Stomach (tissue), 9 donors: Measurements from ENCODE around the gene VAV2. TPM values are rescaled to one million over a fixed set of nuclear protein-coding genes. Genes with fewer than 3 reads are reported as not detected.

Source experiments
- DNase-seq, 2 donors: peaks; one replicate each; pipeline versions ENCODE4 v3.0.0 to v3.0.0-alpha.2; 2013 to 2019
- H3K27ac ChIP-seq, 5 donors: fragments of 200-600 bp in 4 of 5; sonication (generic) in 4 of 5; one replicate each; pipeline ENCODE4 v1.5.1; 2013 to 2019; ENCODE audit warnings: mild to moderate bottlenecking in 1 of 5, moderate library complexity in 1 of 5
- H3K27me3 ChIP-seq, 3 donors: fragments of 200-600 bp; sonication (generic); one replicate each; pipeline ENCODE4 v1.5.1; 2017 to 2019; ENCODE audit warnings: mixed run types in 1 of 3
- H3K36me3 ChIP-seq, 4 donors: fragments of 200-600 bp; sonication (generic); 1 replicate in 3 of 4; 2 replicates in 1 of 4; pipeline ENCODE4 v1.5.1; 2016 to 2019
- H3K4me1 ChIP-seq, 4 donors: fragments of 200-600 bp; sonication (generic); one replicate each; pipeline ENCODE4 v1.5.1; 2016 to 2019
- H3K4me3 ChIP-seq, 4 donors: fragments of 200-600 bp; sonication (generic) in 3 of 4; one replicate each; pipeline ENCODE4 v1.5.1; 2016 to 2019; ENCODE audit warnings: mild to moderate bottlenecking in 1 of 4
- H3K9me3 ChIP-seq, 4 donors: fragments of 200-600 bp; sonication (generic); one replicate each; pipeline ENCODE4 v1.5.1; 2016 to 2019
- CTCF ChIP-seq, 7 experiments: fragments of 450-650 bp in 4 of 7; fragments of 200-600 bp in 3 of 7; sonication (generic) in 3 of 7; IDR thresholded peaks; one replicate each; pipeline ENCODE4 v1.5.1; 2016 to 2019; ENCODE audit warnings: antibody characterized with exemption in 7 of 7, control low read depth in 2 of 7, mild to moderate bottlenecking in 1 of 7
- EP300 ChIP-seq: sonication (generic); formaldehyde crosslinking; IDR thresholded peaks from one replicate; pipeline ENCODE4 v1.6.1; 2017; ENCODE audit warnings: antibody characterized with exemption
- POLR2A ChIP-seq, 4 donors: fragments of 450-650 bp; IDR thresholded peaks; one replicate each; pipeline ENCODE4 v1.6.1; 2016; ENCODE audit warnings: antibody characterized with exemption in 4 of 4, control low read depth in 2 of 4, mild to moderate bottlenecking in 1 of 4, moderate library complexity in 1 of 4
- POLR2AphosphoS5 ChIP-seq, 3 donors: sonication (generic); formaldehyde crosslinking; IDR thresholded peaks; one replicate each; pipeline ENCODE4 v1.6.1; 2016; ENCODE audit warnings: antibody characterized with exemption in 3 of 3
- WGBS, 5 donors: extraction: QIAGEN DNeasy Blood & Tissue Kit in 3 of 5; methylation state at CpG; one replicate each; pipeline versions ENCODE4 v1.1.5 to v1.1.7; 2013 to 2018; 5-methylcytosine and 5-hydroxymethylcytosine counted together
- intact Hi-C: fragments of 100-400 bp; cut with DNase I; formaldehyde crosslinking; loops from one replicate; pipeline ENCODE4 v1.15.1; 2023; ENCODE audit warnings: low total_unique reads
- polyA plus RNA-seq, 3 donors: library from polyadenylated mRNA; stranded (reverse); fragments of 200-250 nt; gene quantifications; one replicate each; pipeline ENCODE4 v1.2.3, GENCODE V29; 2013
- total RNA-seq, 5 donors: library from RNA; depleted of rRNA; stranded (reverse); fragments of >200 nt; gene quantifications; one replicate each; pipeline versions ENCODE4 v1.1.0 to v1.2.3, GENCODE V29; 2014 to 2016
- donor health status: healthy with polysubstance abuse.
- donor health status: Bipolar disorder and iron deficiency.
- donor health status: healthy.

The VAV2 gene
- total and polyA plus RNA-seq, 8 donors, result 4.1 to 14.2 (median 7.0) TPM

- H3K9me3 ChIP-seq, result no peaks in the 10 kb centered on the region
- peak in 1 of 2 donors; percentile 46 for DNase-seq
- peaks cover 4 to 7% (median 6%) of the 10 kb centered on the region in 4 donors for H3K4me1 ChIP-seq
- TF ChIP-seq POLR2A (IDR thresholded peaks at IDR 0.05) (no peak), POLR2AphosphoS5 (IDR thresholded peaks at IDR 0.05) (no peak), EP300 (no peak)
- 63 to 86% (median 79%) methylated on average over 1 to 9 of the region's 9 CpGs for WGBS, 5 donors
- H3K4me3 ChIP-seq, result no peak overlapping the region
- no peak overlapping the region for H3K27ac ChIP-seq
- no peaks in the 10 kb centered on the region for H3K27me3 ChIP-seq
- intact Hi-C loops, result no loop called here
- H3K36me3 ChIP-seq, result no peaks in the 10 kb centered on the region
Measured at GRCh38 chr9:133873461-133873891, 118.6 kb downstream of the VAV2 start.

GRCh38 chr9:133873009-133873408 lies 119.1 kb downstream of the VAV2 start:
- Histone ChIP-seq H3K36me3 (no peaks in the 10 kb centered on the region), H3K4me3 (no peak overlapping the region), H3K4me1 (peaks cover 4 to 7% (median 6%) of the 10 kb centered on the region in 4 donors), H3K27ac (no peak overlapping the region), H3K9me3 (no peaks in the 10 kb centered on the region), H3K27me3 (no peaks in the 10 kb centered on the region)
- DNase-seq, result no peak
- no peak for TF ChIP-seq EP300
- intact Hi-C loops, result no loop called here
- WGBS, 5 donors, result 82 to 90% (median 87%) methylated on average over 6 to 9 of the region's 9 CpGs

GRCh38 chr9:133870598-133871595 lies 121.2 kb downstream of the VAV2 start:
- H3K9me3 ChIP-seq, result no peaks in the 10 kb centered on the region
- H3K27ac ChIP-seq, result no peak overlapping the region
- intact Hi-C loops, result no loop called here
- TF ChIP-seq POLR2AphosphoS5 (IDR thresholded peaks at IDR 0.05) (no peak), POLR2A (IDR thresholded peaks at IDR 0.05) (no peak), EP300 (no peak), CTCF (IDR thresholded peaks at IDR 0.05) (no peak)
- 94 to 95% (median 94%) methylated on average over 12 of the region's 12 CpGs for WGBS, 5 donors
- no peaks in the 10 kb centered on the region for H3K36me3 ChIP-seq
- no peak overlapping the region for H3K4me3 ChIP-seq
- no peak for DNase-seq
- no peaks in the 10 kb centered on the region for H3K27me3 ChIP-seq
- H3K4me1 ChIP-seq, result peaks cover 4 to 7% (median 6%) of the 10 kb centered on the region in 4 donors

- peaks cover 4 to 7% (median 6%) of the 10 kb centered on the region in 4 donors for H3K4me1 ChIP-seq
- DNase-seq, result peak in 1 of 2 donors; percentile 56
- no peak overlapping the region for H3K4me3 ChIP-seq
- no peaks in the 10 kb centered on the region for H3K9me3 ChIP-seq
- WGBS, 5 donors, result 38 to 53% (median 45%) methylated on average over 19 of the region's 19 CpGs
- intact Hi-C loops, result no loop called here
- no peaks in the 10 kb centered on the region for H3K36me3 ChIP-seq
- no peak overlapping the region for H3K27ac ChIP-seq
- TF ChIP-seq POLR2A (IDR thresholded peaks at IDR 0.05) (no peak), EP300 (no peak)
- no peaks in the 10 kb centered on the region for H3K27me3 ChIP-seq
Measured at GRCh38 chr9:133869674-133870405, 122.3 kb downstream of the VAV2 start.

- DNase-seq, result no peak
- no peak overlapping the region for H3K27ac ChIP-seq
- 90 to 97% (median 93%) methylated on average over 18 of the region's 18 CpGs for WGBS, 5 donors
- no peaks in the 10 kb centered on the region for H3K9me3 ChIP-seq
- no peaks in the 10 kb centered on the region for H3K36me3 ChIP-seq
- intact Hi-C loops, result no loop called here
- TF ChIP-seq POLR2A (IDR thresholded peaks at IDR 0.05) (no peak), CTCF (IDR thresholded peaks at IDR 0.05) (no peak), EP300 (no peak), POLR2AphosphoS5 (IDR thresholded peaks at IDR 0.05) (no peak)
- H3K27me3 ChIP-seq, result no peaks in the 10 kb centered on the region
- H3K4me1 ChIP-seq, result peaks cover under 1 to 15% (median 9%) of the 10 kb centered on the region in 4 donors
- H3K4me3 ChIP-seq, result no peak overlapping the region
Measured at GRCh38 chr9:133868203-133868602, 123.9 kb downstream of the VAV2 start.
